ENCODE measurements around the gene LRMDA. TPM values are rescaled to one million over a fixed set of nuclear protein-coding genes. Genes with fewer than 3 reads are reported as not detected.

The LRMDA gene
- total RNA-seq, 2 donors from 2014 or later = 12.2 to 25.4 TPM

GRCh38 chr10:76133597-76134255 is 702.3 kb downstream of the LRMDA start:
- intact Hi-C loops (cut with DNase I) = no loop called here
- TF ChIP-seq CTCF (IDR thresholded peaks at IDR 0.05) = no peak
- TF ChIP-seq POLR2A (IDR thresholded peaks at IDR 0.05) = no peak
- no peaks in the 10 kb centered on the region for H3K9me3 ChIP-seq
- no peak overlapping the region for H3K27ac ChIP-seq
- H3K4me3 ChIP-seq = no peak overlapping the region
- 89 to 93% methylated on average over 8 to 11 of the region's 11 CpGs for WGBS, 2 donors
- no peaks in the 10 kb centered on the region for H3K27me3 ChIP-seq
- DNase-seq = no peak
- no peaks in the 10 kb centered on the region for H3K36me3 ChIP-seq (replicated peaks in 1 of 2; ENCODE audit: insufficient read depth in 1 of 2, low read depth in 2 of 2)
- no peak for ATAC-seq
- no peaks in the 10 kb centered on the region for H3K4me1 ChIP-seq

- intact Hi-C loops (cut with DNase I) = no loop called here
- 96 to 97% methylated on average over 4 of the region's 4 CpGs for WGBS, 2 donors
- Histone ChIP-seq H3K4me3 (no peak overlapping the region), H3K27me3 (no peaks in the 10 kb centered on the region), H3K36me3 (replicated peaks in 1 of 2; ENCODE audit: insufficient read depth in 1 of 2, low read depth in 2 of 2) (no peaks in the 10 kb centered on the region), H3K27ac (no peak overlapping the region), H3K9me3 (no peaks in the 10 kb centered on the region), H3K4me1 (no peaks in the 10 kb centered on the region)
- no peak for TF ChIP-seq POLR2A (IDR thresholded peaks at IDR 0.05)
- TF ChIP-seq CTCF (IDR thresholded peaks at IDR 0.05) = no peak
- ATAC-seq = no peak
- DNase-seq = no peak
Observed at GRCh38 chr10:76136961-76137360, 705.5 kb downstream of the LRMDA start.

GRCh38 chr10:76138286-76138685 is 706.9 kb downstream of the LRMDA start:
- H3K9me3 ChIP-seq = no peaks in the 10 kb centered on the region
- no peak for DNase-seq
- TF ChIP-seq POLR2A (IDR thresholded peaks at IDR 0.05) (no peak), CTCF (IDR thresholded peaks at IDR 0.05) (no peak)
- WGBS, 2 donors = 80 to 85% methylated on average over 2 of the region's 2 CpGs
- no peak for ATAC-seq
- intact Hi-C loops (cut with DNase I) = no loop called here
- no peak overlapping the region for H3K27ac ChIP-seq
- H3K27me3 ChIP-seq = no peaks in the 10 kb centered on the region
- H3K4me3 ChIP-seq = no peak overlapping the region
- H3K36me3 ChIP-seq (replicated peaks in 1 of 2; ENCODE audit: insufficient read depth in 1 of 2, low read depth in 2 of 2) = no peaks in the 10 kb centered on the region
- no peaks in the 10 kb centered on the region for H3K4me1 ChIP-seq

- Histone ChIP-seq H3K27ac (no peak overlapping the region), H3K36me3 (replicated peaks in 1 of 2; ENCODE audit: insufficient read depth in 1 of 2, low read depth in 2 of 2) (no peaks in the 10 kb centered on the region), H3K4me3 (no peak overlapping the region), H3K9me3 (no peaks in the 10 kb centered on the region), H3K27me3 (no peaks in the 10 kb centered on the region), H3K4me1 (no peaks in the 10 kb centered on the region)
- TF ChIP-seq CTCF (IDR thresholded peaks at IDR 0.05) (no peak), POLR2A (IDR thresholded peaks at IDR 0.05) (no peak)
- intact Hi-C loops (cut with DNase I) = no loop called here
- ATAC-seq (no peak), DNase-seq (no peak)
- WGBS, 2 donors = 71 to 75% methylated on average over 3 of the region's 3 CpGs
Observed at GRCh38 chr10:76138906-76139305, 707.5 kb downstream of the LRMDA start.

GRCh38 chr10:76139431-76139830 is 708.0 kb downstream of the LRMDA start:
- TF ChIP-seq POLR2A (IDR thresholded peaks at IDR 0.05) (no peak), CTCF (IDR thresholded peaks at IDR 0.05) (no peak)

More at GRCh38 chr10:76139431-76139830, 708.0 kb downstream of the LRMDA start:
- Histone ChIP-seq H3K4me1 (no peaks in the 10 kb centered on the region), H3K9me3 (no peaks in the 10 kb centered on the region), H3K27me3 (no peaks in the 10 kb centered on the region), H3K36me3 (replicated peaks in 1 of 2; ENCODE audit: insufficient read depth in 1 of 2, low read depth in 2 of 2) (no peaks in the 10 kb centered on the region), H3K4me3 (no peak overlapping the region), H3K27ac (no peak overlapping the region)
- ATAC-seq = no peak
- intact Hi-C loops (cut with DNase I) = no loop called here
- DNase-seq = no peak
- 92 to 93% methylated on average over 5 of the region's 5 CpGs for WGBS, 2 donors

Measured in body of pancreas (tissue), 4 donors.